Stimulated activated CD8-positive, alpha-beta memory T cell treated with anti-CD3 and anti-CD28 coated beads, Interleukin-12 subunit alpha, Interleukin-12 subunit beta, amount 100 ng/mL, for 4 hours (primary cell): ENCODE measurements around the gene IKZF1.
"Not testable (repeated sequence)": the region's sequence is repeated elsewhere in the genome, so short reads cannot be mapped to it uniquely, and the experiment has no call there.

ENCODE experiments used
- DNase-seq: peaks from one replicate; pipeline ENCODE4 v3.0.0-alpha.2; 2020; ENCODE audit warnings: low read depth

The IKZF1 gene

DNA sequence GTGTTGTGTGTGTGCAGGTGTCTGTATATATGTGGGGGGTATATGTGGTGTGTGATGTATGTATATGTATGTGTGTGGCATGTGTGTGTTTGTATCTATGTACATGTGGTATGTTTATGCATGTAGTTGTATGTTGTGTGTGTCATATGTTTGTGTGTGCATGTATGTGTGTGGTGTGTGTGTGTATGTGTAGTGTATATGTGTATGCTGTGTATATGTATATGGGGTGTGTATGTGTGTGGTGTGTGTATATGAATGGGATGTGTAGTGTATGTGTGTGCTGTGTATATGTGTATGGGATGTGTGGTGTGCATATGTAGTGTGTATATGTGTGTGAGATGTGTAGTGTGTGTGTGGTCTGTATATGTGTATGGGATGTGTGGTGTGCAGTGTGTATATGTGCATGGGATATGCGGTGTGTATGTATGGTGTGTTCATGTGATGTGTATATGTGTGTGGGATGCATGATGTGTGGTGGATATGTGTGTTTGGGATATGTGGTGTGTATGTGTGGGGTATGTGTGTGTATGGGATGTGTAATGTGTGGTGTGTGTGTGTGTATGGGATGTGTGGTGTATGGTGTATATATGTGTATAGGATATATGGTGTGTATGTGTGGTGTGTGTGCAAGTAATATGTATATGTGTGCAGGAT lies 30.0 kb downstream of the IKZF1 start:
- no peak for DNase-seq

- DNase-seq, result no peak
These were observed 30.8 kb downstream of the IKZF1 start for GRCh38 chr7:50335230-50335794.

DNA sequence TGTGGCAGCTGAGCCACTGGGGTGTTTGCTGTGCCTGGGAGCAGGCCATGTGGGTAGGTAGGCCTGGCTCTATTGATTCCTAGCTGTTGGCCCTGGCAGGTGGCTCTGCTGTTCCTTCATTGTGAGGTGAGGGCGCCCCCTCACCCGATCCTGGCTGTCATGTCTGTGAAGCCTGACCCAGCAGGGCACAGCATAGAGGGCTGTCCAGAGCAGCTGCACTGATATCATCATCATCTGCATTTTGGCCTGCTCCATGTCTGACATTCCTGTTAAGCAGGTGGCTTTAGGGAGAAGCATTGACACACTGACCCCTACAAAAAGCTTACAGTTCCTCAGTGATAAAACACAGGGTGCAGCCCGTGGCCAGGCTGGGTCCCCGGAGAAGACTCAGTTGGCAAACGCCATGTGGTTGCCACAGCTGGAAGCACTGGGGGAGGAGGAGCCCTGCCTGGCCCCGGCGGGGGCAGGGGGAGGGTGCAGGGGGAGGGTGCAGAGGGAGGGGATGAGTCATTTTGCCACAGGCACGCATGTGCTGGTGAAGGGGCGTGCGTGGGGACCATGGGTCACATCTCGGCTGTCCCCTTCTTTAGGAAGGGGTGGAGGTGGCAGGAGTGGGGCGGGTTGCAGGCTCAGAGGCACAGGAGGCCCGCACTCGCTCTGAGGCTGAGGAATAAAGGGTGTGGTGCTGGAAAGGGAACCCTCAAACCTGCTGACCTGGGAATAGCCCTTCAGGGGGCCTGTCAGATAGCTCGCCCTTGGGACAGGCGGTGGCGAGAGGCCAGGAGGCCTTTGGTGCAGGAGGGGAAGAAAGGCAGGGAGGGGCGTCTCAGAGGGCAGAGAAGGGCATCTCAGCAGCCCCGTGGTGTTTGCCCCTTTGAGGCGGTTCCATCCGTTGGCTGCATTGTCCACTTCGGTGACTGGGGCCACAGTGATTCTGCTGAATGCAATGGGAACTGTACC lies 31.6 kb downstream of the IKZF1 start:
- peak; percentile 80 for DNase-seq

DNA sequence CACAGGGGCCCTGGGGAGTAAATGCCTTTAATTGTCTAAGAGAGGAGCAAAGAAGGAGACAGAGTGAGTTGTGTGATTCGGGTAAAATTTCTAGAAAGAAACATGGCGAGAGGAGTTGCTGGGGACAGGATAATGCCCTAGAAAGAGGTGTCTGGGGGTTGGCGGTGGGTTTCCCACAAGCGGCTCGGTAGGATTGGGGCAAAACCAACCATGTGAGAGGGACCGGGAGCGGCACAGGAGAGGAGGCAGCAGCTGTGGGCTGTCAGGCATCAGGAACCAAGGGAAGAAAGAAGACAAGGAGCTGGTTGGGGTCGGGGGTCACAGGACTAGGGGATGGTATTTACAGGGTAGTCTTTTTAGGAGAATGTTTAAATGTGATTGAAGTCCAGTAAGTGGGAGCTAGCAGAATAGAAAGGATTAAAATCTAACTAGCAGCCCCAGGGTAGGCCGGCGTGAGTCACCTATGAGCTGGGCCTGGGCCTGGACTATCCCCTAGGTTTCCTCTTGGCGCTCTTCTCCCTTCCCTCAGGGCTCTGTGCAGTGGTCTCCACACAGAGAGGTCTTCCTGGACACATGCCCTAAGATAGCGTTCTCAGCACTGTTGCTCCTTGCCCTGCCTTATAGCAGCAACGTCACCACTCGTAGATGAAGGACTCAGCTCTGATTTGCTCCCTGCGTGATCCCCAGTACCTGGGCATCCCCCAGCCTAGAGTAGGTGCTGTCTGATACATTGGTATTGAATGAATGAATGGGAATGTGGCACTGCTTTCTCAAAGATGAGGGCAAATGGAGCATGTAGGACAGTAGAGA lies 32.6 kb downstream of the IKZF1 start:
- no peak for DNase-seq

DNA sequence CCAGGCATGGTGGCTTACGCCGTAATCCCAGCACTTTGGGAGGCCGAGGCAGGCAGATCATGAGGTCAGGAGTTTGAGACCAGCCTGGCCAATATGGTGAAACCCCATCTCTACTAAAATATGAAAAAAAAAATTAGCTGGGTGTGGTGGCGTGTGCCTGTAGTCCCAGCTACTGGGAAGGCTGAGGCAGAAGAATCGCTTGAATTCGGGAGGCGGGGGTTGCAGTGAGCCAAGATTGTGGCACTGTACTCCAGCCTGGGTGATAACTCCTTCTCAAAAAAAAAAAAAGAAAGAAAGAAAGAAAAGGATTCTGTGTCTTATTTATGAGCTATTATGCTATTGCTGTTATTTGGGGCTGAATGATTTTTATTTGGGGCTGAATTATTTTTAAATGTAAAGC lies 35.0 kb downstream of the IKZF1 start:
- DNase-seq, result not testable (repeated sequence)

DNA sequence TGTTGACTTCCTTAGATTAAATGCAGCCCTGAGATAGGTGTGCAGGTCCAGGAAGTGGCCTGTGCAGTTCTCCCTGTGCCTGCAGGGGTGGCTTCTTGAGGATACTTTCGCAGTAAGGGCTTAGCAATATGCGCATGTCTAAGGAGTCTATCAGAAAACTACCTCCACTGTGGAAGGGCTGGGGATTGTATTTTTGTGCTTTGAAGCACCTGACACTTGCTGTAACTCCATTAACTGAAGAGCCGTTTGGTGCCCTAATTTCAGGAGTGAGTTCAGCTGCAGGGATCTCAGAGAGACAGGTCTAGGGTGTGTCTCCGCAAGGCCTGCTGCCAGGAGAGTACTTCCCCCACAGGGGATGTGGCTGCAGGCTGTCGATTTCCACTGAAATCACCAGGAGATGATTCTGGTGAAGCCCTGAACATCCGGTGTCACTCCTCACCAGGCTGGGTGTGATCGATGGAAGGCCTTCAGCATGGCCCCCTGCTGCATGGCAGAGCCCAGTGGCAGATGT lies 35.5 kb downstream of the IKZF1 start:
- no peak for DNase-seq

GRCh38 chr7:50341724-50342123 lies 37.2 kb downstream of the IKZF1 start:
- DNase-seq, result no peak

GRCh38 chr7:50342616-50343114 lies 38.1 kb downstream of the IKZF1 start:
- DNase-seq, result no peak

GRCh38 chr7:50346545-50347497 lies 42.3 kb downstream of the IKZF1 start:
- no peak for DNase-seq

- no peak for DNase-seq
These were observed 43.2 kb downstream of the IKZF1 start for GRCh38 chr7:50347693-50348092.

DNA sequence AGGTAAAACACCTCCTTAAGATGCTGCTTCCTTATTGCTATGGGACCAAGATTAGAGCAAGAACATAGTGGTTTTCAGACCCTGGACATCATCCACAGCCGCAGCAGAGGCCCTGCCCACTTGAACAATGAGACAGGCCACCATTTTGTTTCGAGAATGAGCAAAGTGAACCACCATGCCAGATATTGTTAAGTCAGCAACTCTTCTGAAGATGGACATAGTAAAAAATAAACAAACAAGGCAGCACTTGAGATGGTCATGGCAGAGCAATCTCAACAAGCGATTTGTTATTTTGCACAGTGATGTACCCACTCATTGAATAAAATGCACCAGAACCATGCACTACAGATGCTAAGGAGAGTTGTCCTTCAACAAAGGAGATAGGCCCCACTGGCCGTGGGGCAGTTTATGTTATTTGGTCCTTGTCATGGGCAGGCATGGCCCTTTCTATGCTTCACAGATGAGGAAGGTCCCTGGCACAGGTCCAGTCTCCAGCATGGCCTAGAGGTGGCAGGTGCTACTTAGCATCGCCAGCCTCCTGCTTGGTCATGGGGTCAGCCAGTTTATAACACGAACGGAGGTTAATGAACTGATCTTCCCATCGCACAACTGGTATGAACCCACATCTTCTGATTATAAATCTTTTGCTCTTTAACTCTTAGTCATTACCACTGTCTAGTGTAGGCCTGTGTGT lies 44.1 kb downstream of the IKZF1 start:
- DNase-seq, result no peak

DNA sequence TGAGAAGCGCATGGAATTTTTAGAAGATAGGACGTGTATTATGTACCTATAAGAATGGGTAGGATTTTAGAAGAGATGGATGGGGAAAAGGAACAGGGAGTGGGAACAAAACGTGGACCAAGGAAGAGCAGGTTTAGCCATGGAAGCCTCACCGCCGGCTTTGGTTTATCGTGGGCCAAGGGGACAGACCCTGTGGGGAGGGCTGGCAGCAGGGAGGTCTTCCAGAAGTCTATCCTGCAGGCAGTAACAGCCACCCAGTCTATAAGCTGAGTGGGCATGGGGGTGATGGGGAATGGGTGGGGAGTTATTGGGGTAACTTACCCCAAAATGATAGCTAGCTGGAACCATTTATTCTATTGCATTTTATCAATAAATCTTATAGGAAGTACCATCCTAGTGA lies 44.9 kb downstream of the IKZF1 start:
- DNase-seq, result no peak

- DNase-seq, result no peak
These were observed 45.7 kb downstream of the IKZF1 start for GRCh38 chr7:50349963-50350944.

GRCh38 chr7:50351267-50351666 lies 46.8 kb downstream of the IKZF1 start:
- no peak for DNase-seq

DNA sequence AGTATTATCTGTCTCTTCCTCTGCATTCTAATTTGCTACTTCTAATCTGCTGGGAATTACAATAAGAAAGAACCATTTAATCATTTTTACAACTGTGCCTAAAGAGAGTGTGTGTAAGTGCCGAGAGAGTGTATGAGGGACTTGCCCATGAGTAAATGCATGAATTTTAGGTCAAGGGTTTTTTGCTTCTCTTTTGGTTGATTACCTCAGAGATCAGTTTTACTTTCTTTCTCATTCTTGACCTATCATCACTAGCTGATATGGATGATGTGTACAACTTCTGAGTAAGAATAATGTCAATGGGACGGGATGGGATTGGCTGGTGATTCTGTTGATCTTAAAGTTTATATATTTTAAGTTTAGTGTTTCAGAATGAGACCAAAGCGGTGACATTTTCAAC lies 47.8 kb downstream of the IKZF1 start:
- no peak for DNase-seq

DNA sequence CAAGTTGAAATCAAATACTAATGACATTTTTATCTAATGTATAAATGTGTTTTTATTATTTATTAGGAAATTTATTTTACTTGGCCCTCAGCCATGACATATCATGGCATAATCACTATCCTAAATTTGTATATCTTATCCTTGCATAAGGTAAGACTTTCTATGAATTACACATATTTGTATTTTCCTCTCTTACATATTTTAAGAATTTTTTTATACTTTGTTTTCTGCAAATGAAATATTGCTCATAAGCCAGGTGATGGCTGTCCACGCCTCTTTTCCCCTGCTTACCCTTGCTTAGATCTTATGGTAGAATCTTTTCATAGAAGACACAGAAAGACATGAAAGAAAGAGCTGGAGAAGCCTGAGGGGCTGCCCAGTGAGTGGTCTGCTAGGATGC lies 48.2 kb downstream of the IKZF1 start:
- no peak for DNase-seq

DNA sequence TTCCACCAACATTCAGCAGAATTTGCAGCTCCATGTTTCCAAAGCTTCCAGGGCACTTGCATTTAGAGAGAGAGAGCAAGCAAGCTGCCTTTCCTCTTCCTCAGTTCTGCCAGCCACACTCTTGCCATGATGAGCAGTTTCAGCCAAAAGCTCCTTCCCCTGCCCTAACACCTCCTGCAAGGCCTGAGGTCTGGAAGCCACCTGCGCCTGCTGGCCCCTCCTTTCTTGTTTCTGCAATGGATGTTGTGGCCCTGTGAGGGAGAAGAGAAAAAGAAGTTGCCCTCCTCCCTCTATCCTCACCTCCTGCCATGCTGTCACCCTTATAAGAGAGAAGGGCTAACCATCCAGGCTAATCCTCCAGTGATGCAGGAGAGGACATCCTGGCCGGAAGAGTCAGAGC lies 48.7 kb downstream of the IKZF1 start:
- DNase-seq, result no peak

DNA sequence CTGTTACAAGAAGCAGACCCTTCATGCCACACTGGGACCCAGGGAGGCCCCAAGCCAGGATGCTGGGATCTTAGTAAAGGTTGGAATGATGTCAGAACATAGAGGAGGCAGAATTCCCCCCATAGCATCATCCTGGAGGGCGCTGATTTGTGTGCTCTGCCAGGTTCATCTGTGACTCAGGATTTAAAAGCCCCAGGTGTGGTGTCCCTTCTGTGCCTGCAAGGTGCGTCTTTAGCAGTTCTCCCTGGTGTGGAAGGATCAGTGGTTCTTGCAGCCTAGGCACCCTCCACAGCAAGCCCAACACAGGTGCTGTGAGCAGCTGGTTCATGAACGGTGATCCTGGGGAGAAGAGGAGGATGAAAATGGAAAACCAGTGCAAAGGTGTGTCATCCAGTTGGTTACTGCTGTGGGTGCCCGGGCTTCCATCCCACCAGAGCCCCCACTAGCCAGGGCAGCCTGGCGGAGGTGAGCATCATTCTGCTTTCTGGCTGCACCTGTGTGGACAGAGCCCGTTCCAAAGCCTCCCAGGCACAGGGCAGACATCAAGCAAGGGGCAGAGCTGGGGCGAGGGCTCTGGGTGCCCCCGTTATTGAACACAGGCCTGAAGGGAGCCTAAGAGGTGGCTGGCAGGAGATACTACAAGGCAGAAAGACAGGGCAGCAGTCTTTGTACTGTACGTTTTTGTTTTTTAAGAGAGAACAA lies 49.5 kb downstream of the IKZF1 start:
- no peak for DNase-seq
